Esophagus muscularis mucosa (tissue), 4 donors: Measurements from ENCODE around the gene LACC1. TPM values are rescaled to one million over a fixed set of nuclear protein-coding genes. Genes with fewer than 3 reads are reported as not detected.

Experiments used
- DNase-seq: peaks from one replicate; pipeline ENCODE4 v3.0.0-alpha.2; 2017; ENCODE audit errors: extremely low spot score
- H3K27ac ChIP-seq, 4 donors: fragments of 200-600 bp; sonication (generic); replicated peaks in 1 of 4; 1 replicate in 3 of 4; 2 replicates in 1 of 4; pipeline ENCODE4 v1.5.1; 2016 to 2019; ENCODE audit warnings: mild to moderate bottlenecking in 1 of 4
- H3K27me3 ChIP-seq, 4 donors: fragments of 200-600 bp; sonication (generic); one replicate each; pipeline versions ENCODE4 v1.5.1 to v1.6.0; 2016 to 2019
- H3K36me3 ChIP-seq, 4 donors: fragments of 200-600 bp; sonication (generic); one replicate each; pipeline ENCODE4 v1.5.1; 2016 to 2019
- H3K4me1 ChIP-seq, 4 donors: fragments of 200-600 bp; sonication (generic); one replicate each; pipeline ENCODE4 v1.5.1; 2016 to 2019
- H3K4me3 ChIP-seq, 4 donors: fragments of 200-600 bp; sonication (generic); 1 replicate in 2 of 4; 2 replicates in 2 of 4; pipeline ENCODE4 v1.5.1; 2016 to 2019; ENCODE audit warnings: mild to moderate bottlenecking in 4 of 4, moderate library complexity in 1 of 4
- H3K9me3 ChIP-seq, 4 donors: fragments of 200-600 bp; sonication (generic); 1 replicate in 3 of 4; 2 replicates in 1 of 4; pipeline ENCODE4 v1.5.1; 2016 to 2019
- CTCF ChIP-seq, 3 experiments: fragments of 200-600 bp in 2 of 3; fragments of 450-650 bp in 1 of 3; sonication (generic) in 2 of 3; IDR thresholded peaks; one replicate each; pipeline ENCODE4 v1.5.1; 2017 to 2019; ENCODE audit warnings: antibody characterized with exemption in 3 of 3, mild to moderate bottlenecking in 2 of 3, moderate library complexity in 1 of 3
- EP300 ChIP-seq: sonication (generic); formaldehyde crosslinking; IDR thresholded peaks from one replicate; pipeline ENCODE4 v1.6.1; 2017; ENCODE audit warnings: antibody characterized with exemption
- POLR2A ChIP-seq: fragments of 450-650 bp; IDR thresholded peaks from one replicate; pipeline ENCODE4 v1.6.1; 2017; ENCODE audit warnings: antibody characterized with exemption, moderate library complexity, mild to moderate bottlenecking, low read depth
- POLR2AphosphoS5 ChIP-seq, 2 donors: sonication (generic); formaldehyde crosslinking; IDR thresholded peaks; one replicate each; pipeline ENCODE4 v1.6.1; 2017; ENCODE audit warnings: antibody characterized with exemption in 2 of 2
- WGBS: methylation state at CpG from one replicate; pipeline ENCODE4 v1.1.5; 2018; 5-methylcytosine and 5-hydroxymethylcytosine counted together
- intact Hi-C: fragments of 100-400 bp; cut with DNase I; formaldehyde crosslinking; loops from one replicate; pipeline ENCODE4 v1.15.1; 2023
- total RNA-seq, 4 donors: library from RNA; depleted of rRNA; stranded (reverse); fragments of >200 nt; gene quantifications; one replicate each; pipeline versions ENCODE4 v1.1.0 to v1.2.1, GENCODE V29; 2016

LACC1 gene
- total RNA-seq, 4 donors from 2014 or later: 9.0 to 13.3 (median 11.3) TPM

GRCh38 chr13:43846496-43847158, 33.1 kb upstream of the LACC1 start:
- H3K36me3 ChIP-seq: peaks cover 0 to 4% (median 0%) of the 10 kb centered on the region in 4 donors
- WGBS: 88% methylated on average over 3 of the region's 3 CpGs
- H3K27ac ChIP-seq: no peak overlapping the region
- H3K27me3 ChIP-seq: no peaks in the 10 kb centered on the region
- DNase-seq: no peak
- intact Hi-C loops: no loop called here
- H3K4me1 ChIP-seq: no peaks in the 10 kb centered on the region
- H3K9me3 ChIP-seq: peaks cover 0 to 17% (median 12%) of the 10 kb centered on the region in 4 donors
- TF ChIP-seq POLR2A (no peak), CTCF (IDR thresholded peaks at IDR 0.05) (no peak), POLR2AphosphoS5 (IDR thresholded peaks at IDR 0.05) (no peak), EP300 (no peak)
- H3K4me3 ChIP-seq: no peak overlapping the region

- H3K27me3 ChIP-seq: no peaks in the 10 kb centered on the region
- H3K4me1 ChIP-seq: no peaks in the 10 kb centered on the region
- peaks cover 0 to 6% (median 0%) of the 10 kb centered on the region in 4 donors for H3K36me3 ChIP-seq
- intact Hi-C loops: no loop called here
- no peak overlapping the region for H3K4me3 ChIP-seq
- peaks cover 0 to 32% (median 25%) of the 10 kb centered on the region in 4 donors for H3K9me3 ChIP-seq
- 69% methylated on average over 1 of the region's 1 CpG for WGBS
- DNase-seq: no peak
- TF ChIP-seq POLR2A (no peak), CTCF (IDR thresholded peaks at IDR 0.05) (no peak), EP300 (no peak), POLR2AphosphoS5 (IDR thresholded peaks at IDR 0.05) (no peak)
- H3K27ac ChIP-seq: no peak overlapping the region
Observed at GRCh38 chr13:43848001-43848649, 31.6 kb upstream of the LACC1 start.

- peaks cover 0 to 6% (median 0%) of the 10 kb centered on the region in 4 donors for H3K36me3 ChIP-seq
- no peaks in the 10 kb centered on the region for H3K27me3 ChIP-seq
- no peak for DNase-seq
- no peaks in the 10 kb centered on the region for H3K4me1 ChIP-seq
- intact Hi-C loops: no loop called here
- H3K27ac ChIP-seq: no peak overlapping the region
- H3K9me3 ChIP-seq: peaks cover 0 to 53% (median 44%) of the 10 kb centered on the region in 4 donors
- no peak overlapping the region for H3K4me3 ChIP-seq
- 90% methylated on average over 1 of the region's 1 CpG for WGBS
- TF ChIP-seq POLR2AphosphoS5 (IDR thresholded peaks at IDR 0.05) (no peak), EP300 (no peak), CTCF (IDR thresholded peaks at IDR 0.05) (no peak), POLR2A (no peak)
Observed at GRCh38 chr13:43850873-43851272, 28.8 kb upstream of the LACC1 start.

GRCh38 chr13:43852923-43853404, 26.7 kb upstream of the LACC1 start:
- TF ChIP-seq POLR2A: no peak
- TF ChIP-seq POLR2AphosphoS5 (IDR thresholded peaks at IDR 0.05): no peak
- no peak for TF ChIP-seq EP300
- TF ChIP-seq CTCF (IDR thresholded peaks at IDR 0.05): no peak
- Histone ChIP-seq H3K9me3 (peaks cover 0 to 53% (median 44%) of the 10 kb centered on the region in 4 donors), H3K36me3 (peaks cover 0 to 6% (median 0%) of the 10 kb centered on the region in 4 donors), H3K4me1 (no peaks in the 10 kb centered on the region), H3K27ac (no peak overlapping the region), H3K27me3 (no peaks in the 10 kb centered on the region), H3K4me3 (no peak overlapping the region)
- no peak for DNase-seq
- WGBS: 100% methylated on average over 1 of the region's 1 CpG
- intact Hi-C loops: no loop called here
